ENCODE results near the gene GLS. TPM values are rescaled to one million over a fixed set of nuclear protein-coding genes. Genes with fewer than 3 reads are reported as not detected.

GLS gene
- total RNA-seq, 4 donors from 2014 or later, result 12.4 to 32.6 (median 21.8) TPM

DNA sequence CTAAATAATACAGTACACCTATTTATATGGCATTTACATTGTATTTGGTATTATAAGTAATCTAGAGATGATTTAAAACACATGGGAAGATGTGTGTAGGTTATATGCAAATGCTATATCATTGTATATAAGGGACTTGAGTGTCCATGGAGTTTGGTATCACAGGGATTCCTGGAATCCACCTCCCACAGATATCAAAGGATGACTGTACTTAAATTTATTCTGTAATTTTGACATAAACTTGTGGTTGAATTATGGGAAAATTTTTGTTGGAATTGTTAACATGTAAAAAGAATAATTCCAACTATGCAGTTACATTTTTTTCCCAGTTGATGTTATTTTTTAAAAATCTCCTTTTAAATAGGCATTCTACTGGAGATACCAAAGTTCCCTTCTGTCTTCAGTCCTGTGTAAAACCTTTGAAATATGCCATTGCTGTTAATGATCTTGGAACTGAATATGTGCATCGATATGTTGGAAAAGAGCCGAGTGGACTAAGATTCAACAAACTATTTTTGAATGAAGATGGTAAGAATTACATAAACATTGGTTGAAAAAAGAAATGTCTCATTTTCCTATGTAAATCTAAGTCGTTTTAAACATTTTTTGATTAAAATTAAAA lies 24.1 kb downstream of the GLS start:
- Histone ChIP-seq H3K27me3 (no peaks in the 10 kb centered on the region), H3K4me3 (no peak overlapping the region), H3K9me3 (no peaks in the 10 kb centered on the region), H3K36me3 (peaks cover 0 to 57% of the 10 kb centered on the region in 2 donors), H3K27ac (no peak overlapping the region), H3K4me1 (no peaks in the 10 kb centered on the region)
- ATAC-seq (no peak), DNase-seq (no peak)
- intact Hi-C loops (cut with DNase I; ENCODE audit: low total_unique reads), result no loop called here
- TF ChIP-seq POLR2A (IDR thresholded peaks at IDR 0.05), result no peak
- TF ChIP-seq, protein P1, sequence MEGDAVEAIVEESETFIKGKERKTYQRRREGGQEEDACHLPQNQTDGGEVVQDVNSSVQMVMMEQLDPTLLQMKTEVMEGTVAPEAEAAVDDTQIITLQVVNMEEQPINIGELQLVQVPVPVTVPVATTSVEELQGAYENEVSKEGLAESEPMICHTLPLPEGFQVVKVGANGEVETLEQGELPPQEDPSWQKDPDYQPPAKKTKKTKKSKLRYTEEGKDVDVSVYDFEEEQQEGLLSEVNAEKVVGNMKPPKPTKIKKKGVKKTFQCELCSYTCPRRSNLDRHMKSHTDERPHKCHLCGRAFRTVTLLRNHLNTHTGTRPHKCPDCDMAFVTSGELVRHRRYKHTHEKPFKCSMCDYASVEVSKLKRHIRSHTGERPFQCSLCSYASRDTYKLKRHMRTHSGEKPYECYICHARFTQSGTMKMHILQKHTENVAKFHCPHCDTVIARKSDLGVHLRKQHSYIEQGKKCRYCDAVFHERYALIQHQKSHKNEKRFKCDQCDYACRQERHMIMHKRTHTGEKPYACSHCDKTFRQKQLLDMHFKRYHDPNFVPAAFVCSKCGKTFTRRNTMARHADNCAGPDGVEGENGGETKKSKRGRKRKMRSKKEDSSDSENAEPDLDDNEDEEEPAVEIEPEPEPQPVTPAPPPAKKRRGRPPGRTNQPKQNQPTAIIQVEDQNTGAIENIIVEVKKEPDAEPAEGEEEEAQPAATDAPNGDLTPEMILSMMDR (IDR thresholded peaks at IDR 0.05 in 4 of 5, conservative IDR thresholded peaks at IDR 0.05 in 1 of 5), result no peak
- in situ Hi-C loops (cut with MboI; ENCODE audit: low sequenced_read_pairs in 4 of 4), result no loop called here

DNA sequence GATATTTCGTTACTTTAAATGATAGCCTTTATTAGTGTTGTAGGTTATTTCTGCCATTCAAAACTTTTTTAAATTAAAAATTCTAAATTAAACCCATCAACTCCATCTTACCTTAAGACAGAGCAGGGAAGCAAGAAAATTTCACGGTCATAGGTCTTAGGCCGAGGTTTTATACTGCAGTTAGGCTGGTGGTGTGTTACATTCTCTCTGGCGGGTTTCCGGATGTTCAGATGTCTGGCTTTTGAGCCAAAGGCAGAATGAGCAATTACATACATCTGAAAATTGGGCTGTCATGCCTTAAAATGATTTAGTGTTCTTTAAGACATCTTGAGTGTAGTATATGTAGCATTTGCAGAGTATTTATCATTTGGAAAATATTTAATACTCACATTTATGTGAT lies 27.9 kb downstream of the GLS start:
- in situ Hi-C loops (cut with MboI; ENCODE audit: low sequenced_read_pairs in 4 of 4), result no loop called here
- peaks cover 0 to 29% of the 10 kb centered on the region in 2 donors for H3K36me3 ChIP-seq

DNA sequence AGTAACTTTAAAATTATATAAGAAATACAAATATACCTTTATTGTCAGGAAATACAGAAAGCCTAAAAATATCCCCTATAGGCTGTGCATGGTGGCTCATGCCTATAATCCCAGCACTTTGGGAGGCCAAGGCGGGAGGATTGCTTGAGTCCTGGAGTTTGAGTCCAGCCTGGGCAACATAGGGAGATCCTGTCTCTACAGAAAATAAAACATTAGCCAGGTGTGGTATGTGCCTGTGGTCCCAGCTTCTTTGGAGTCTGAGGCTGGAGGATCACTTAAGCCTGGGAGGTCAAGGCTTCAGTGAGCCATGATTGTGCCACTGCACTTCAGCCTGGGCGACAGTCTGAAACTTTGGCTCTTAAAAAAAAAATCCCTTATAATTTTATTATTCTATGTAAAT lies 29.1 kb downstream of the GLS start:
- H3K4me1 ChIP-seq, result no peaks in the 10 kb centered on the region
- ATAC-seq (no peak), DNase-seq (no peak)
- TF ChIP-seq, protein P1 (IDR thresholded peaks at IDR 0.05 in 4 of 5, conservative IDR thresholded peaks at IDR 0.05 in 1 of 5), result no peak
- no peak for TF ChIP-seq POLR2A (IDR thresholded peaks at IDR 0.05)
- H3K27me3 ChIP-seq, result no peaks in the 10 kb centered on the region
- H3K27ac ChIP-seq, result no peak overlapping the region
- no peaks in the 10 kb centered on the region for H3K9me3 ChIP-seq
- intact Hi-C loops (cut with DNase I; ENCODE audit: low total_unique reads), result no loop called here
- peaks cover 0 to 17% of the 10 kb centered on the region in 2 donors for H3K36me3 ChIP-seq
- no peak overlapping the region for H3K4me3 ChIP-seq
- in situ Hi-C loops (cut with MboI; ENCODE audit: low sequenced_read_pairs in 4 of 4), result no loop called here

More for the DNA sequence above, 27.9 kb downstream of the GLS start:
- Histone ChIP-seq H3K4me1 (no peaks in the 10 kb centered on the region), H3K27me3 (no peaks in the 10 kb centered on the region), H3K27ac (no peak overlapping the region), H3K4me3 (no peak overlapping the region), H3K9me3 (no peaks in the 10 kb centered on the region)
- no peak for DNase-seq
- TF ChIP-seq POLR2A (IDR thresholded peaks at IDR 0.05), result no peak
- TF ChIP-seq, protein P1 (IDR thresholded peaks at IDR 0.05 in 4 of 5, conservative IDR thresholded peaks at IDR 0.05 in 1 of 5), result no peak
- intact Hi-C loops (cut with DNase I; ENCODE audit: low total_unique reads), result no loop called here
- no peak for ATAC-seq

DNA sequence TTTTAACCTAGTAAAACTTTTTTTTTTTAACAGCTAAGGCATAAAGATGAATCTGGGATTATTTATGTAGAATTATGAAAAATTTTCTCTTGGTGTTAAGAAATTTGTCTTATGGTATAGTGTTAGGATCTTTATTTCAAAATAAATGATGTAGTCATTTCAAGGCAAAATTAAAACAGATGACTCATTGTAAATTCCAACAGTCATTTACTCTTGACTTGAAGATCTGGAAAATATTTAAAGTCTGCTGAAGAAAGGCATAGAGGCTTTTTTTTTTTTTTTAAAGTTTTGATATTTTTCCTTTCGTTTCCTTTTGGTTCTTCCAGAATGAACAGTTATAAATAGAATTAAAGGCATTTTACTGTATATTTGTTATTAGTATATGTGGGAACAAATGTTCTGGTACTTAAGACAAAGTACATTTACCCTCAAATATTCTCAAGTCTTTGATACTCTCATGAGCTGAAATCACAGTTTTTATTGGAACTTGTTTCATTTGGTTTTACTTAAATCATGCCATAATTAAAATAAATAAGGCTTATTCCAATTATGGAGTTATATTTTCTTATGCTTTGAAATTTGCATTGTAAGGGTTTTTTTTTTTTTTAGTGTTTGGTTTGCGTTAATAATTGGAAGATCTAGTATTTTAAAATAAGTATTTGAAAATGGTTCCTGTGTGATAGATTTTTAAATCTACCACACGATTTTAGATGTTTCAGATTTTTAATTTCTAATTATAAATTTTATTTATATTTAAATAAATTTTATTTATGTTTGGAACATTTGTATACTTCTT lies 29.9 kb downstream of the GLS start:
- no peaks in the 10 kb centered on the region for H3K4me1 ChIP-seq
- no peak for DNase-seq
- ATAC-seq, result no peak
- H3K27ac ChIP-seq, result no peak overlapping the region
- no peaks in the 10 kb centered on the region for H3K9me3 ChIP-seq
- TF ChIP-seq POLR2A (IDR thresholded peaks at IDR 0.05), result no peak
- TF ChIP-seq, protein P1 (IDR thresholded peaks at IDR 0.05 in 4 of 5, conservative IDR thresholded peaks at IDR 0.05 in 1 of 5), result no peak
- no peaks in the 10 kb centered on the region for H3K27me3 ChIP-seq
- intact Hi-C loops (cut with DNase I; ENCODE audit: low total_unique reads) (no loop called here), in situ Hi-C loops (cut with MboI; ENCODE audit: low sequenced_read_pairs in 4 of 4) (no loop called here)
- no peak overlapping the region for H3K4me3 ChIP-seq
- H3K36me3 ChIP-seq, result peaks cover 0 to 9% of the 10 kb centered on the region in 2 donors

Data from gastrocnemius medialis (tissue), 4 donors.